GM23338 (cell line): ENCODE data around the gene FBXO9. TPM values are rescaled to one million over a fixed set of nuclear protein-coding genes. Genes with fewer than 3 reads are reported as not detected.

ENCODE experiments used
- ATAC-seq: fragments of 200-7000 bp; cut with Tn5 transposase; 3 replicates; pipeline ENCODE4 v1.9.1; 2020
- DNase-seq: peaks from one replicate; pipeline ENCODE4 v3.0.0-alpha.2; 2015; ENCODE audit warnings: low spot score
- H2AFZ ChIP-seq: fragments of 200-600 bp; sonication (generic); 2 replicates; pipeline ENCODE4 v1.8.0; 2016; ENCODE audit warnings: antibody characterized with exemption, mild to moderate bottlenecking, moderate library complexity
- H3F3A ChIP-seq: fragments of 200-600 bp; sonication (generic); replicated peaks from 2 replicates; pipeline ENCODE4 v1.8.0; 2017; ENCODE audit warnings: antibody characterized with exemption, mixed run types, low read depth
- H3K27ac ChIP-seq: fragments of 200-600 bp; sonication (generic); 2 replicates; pipeline ENCODE4 v1.6.1; 2016; ENCODE audit warnings: low read depth
- H3K27me3 ChIP-seq: fragments of 200-600 bp; sonication (generic); 2 replicates; pipeline ENCODE4 v1.8.0; 2016; ENCODE audit warnings: mild to moderate bottlenecking, mixed run types, moderate library complexity; ENCODE audit not compliant: insufficient read depth
- H3K36me3 ChIP-seq: fragments of 200-600 bp; sonication (generic); 2 replicates; pipeline ENCODE4 v1.8.0; 2016; ENCODE audit warnings: mild to moderate bottlenecking; ENCODE audit not compliant: insufficient read depth
- H3K4me1 ChIP-seq: fragments of 200-600 bp; sonication (generic); 2 replicates; pipeline ENCODE4 v1.8.0; 2016; ENCODE audit warnings: mild to moderate bottlenecking, moderate library complexity; ENCODE audit not compliant: insufficient read depth
- H3K4me2 ChIP-seq: fragments of 200-600 bp; sonication (generic); 2 replicates; pipeline ENCODE4 v1.7.1; 2017; ENCODE audit warnings: mixed run types
- H3K4me3 ChIP-seq: fragments of 200-600 bp; sonication (generic); 2 replicates; pipeline ENCODE4 v1.6.1; 2016; ENCODE audit warnings: mixed run types
- H3K79me2 ChIP-seq: fragments of 200-600 bp; sonication (generic); replicated peaks from 2 replicates; pipeline ENCODE4 v1.8.0; 2017; ENCODE audit warnings: mild to moderate bottlenecking; ENCODE audit not compliant: insufficient read depth
- H3K9me2 ChIP-seq: fragments of 200-600 bp; sonication (generic); 2 replicates; pipeline ENCODE4 v1.8.0; 2017; ENCODE audit not compliant: insufficient read depth
- H4K20me1 ChIP-seq: fragments of 200-600 bp; sonication (generic); replicated peaks from 2 replicates; pipeline ENCODE4 v1.8.0; 2017; ENCODE audit warnings: mild to moderate bottlenecking; ENCODE audit not compliant: insufficient read depth
- H3K27ac Mint-ChIP-seq: 2 replicates; pipeline ENCODE4 v1.8.0; 2020; ENCODE audit warnings: inconsistent platforms, mild to moderate bottlenecking, moderate library complexity, mixed read lengths
- H3K27me3 Mint-ChIP-seq: 3 replicates; pipeline ENCODE4 v1.8.0; 2022; ENCODE audit warnings: low read depth, mild to moderate bottlenecking, moderate library complexity, mixed read lengths, inconsistent platforms; ENCODE audit not compliant: insufficient read depth, poor library complexity
- H3K36me3 Mint-ChIP-seq: 3 replicates; pipeline ENCODE4 v1.8.0; 2021; ENCODE audit warnings: low read depth, mild to moderate bottlenecking, inconsistent platforms, moderate library complexity, mixed read lengths
- H3K4me1 Mint-ChIP-seq: 3 replicates; pipeline ENCODE4 v1.8.0; 2020; ENCODE audit warnings: mild to moderate bottlenecking, inconsistent platforms, mixed read lengths
- H3K4me3 Mint-ChIP-seq: 3 replicates; pipeline ENCODE4 v1.8.0; 2021; ENCODE audit warnings: moderate library complexity, mild to moderate bottlenecking, inconsistent platforms, mixed read lengths
- H3K9me3 Mint-ChIP-seq: 3 replicates; pipeline ENCODE4 v1.8.0; 2020; ENCODE audit warnings: moderate library complexity, mild to moderate bottlenecking, inconsistent platforms, mixed read lengths
- CREB1 ChIP-seq: fragments of 250-450 bp; sonication (Bioruptor Pico); IDR thresholded peaks from 2 replicates; pipeline ENCODE4 v1.5.0; 2020; ENCODE audit warnings: low read depth, mild to moderate bottlenecking, moderate library complexity
- EZH2 ChIP-seq: fragments of 200-600 bp; sonication (generic); IDR thresholded peaks from one replicate; pipeline ENCODE4 v1.8.0; 2017; ENCODE audit warnings: antibody characterized with exemption, mild to moderate bottlenecking, low read depth; ENCODE audit not compliant: unreplicated experiment
- EZH2phosphoT487 ChIP-seq: fragments of 200-600 bp; sonication (generic); IDR thresholded peaks from one replicate; pipeline ENCODE4 v1.8.1; 2018; ENCODE audit warnings: antibody characterized with exemption; ENCODE audit not compliant: unreplicated experiment
- JUNB ChIP-seq: IDR thresholded peaks from one replicate; pipeline ENCODE4 v1.6.1; 2016; ENCODE audit warnings: antibody characterized with exemption; ENCODE audit not compliant: unreplicated experiment
- NANOG ChIP-seq: IDR thresholded peaks from 2 replicates; pipeline ENCODE4 v1.6.1; 2016; ENCODE audit warnings: antibody characterized with exemption, borderline replicate concordance
- POLR2AphosphoS5 ChIP-seq: IDR thresholded peaks from 2 replicates; pipeline ENCODE4 v1.6.1; 2016; ENCODE audit warnings: antibody characterized with exemption, low read depth
- STAT1 ChIP-seq: IDR thresholded peaks from one replicate; pipeline ENCODE4 v1.6.1; 2016; ENCODE audit warnings: antibody characterized with exemption; ENCODE audit not compliant: unreplicated experiment
- ZNF114 ChIP-seq: fragments of 250-450 bp; sonication (Bioruptor Pico); IDR thresholded peaks from 2 replicates; pipeline ENCODE4 v1.5.0; 2020; ENCODE audit warnings: mild to moderate bottlenecking, moderate library complexity
- ZNF331 ChIP-seq: fragments of 250-450 bp; sonication (Bioruptor Pico); IDR thresholded peaks from 2 replicates; pipeline ENCODE4 v1.5.0; 2020; ENCODE audit warnings: low read depth, mild to moderate bottlenecking, moderate library complexity
- polyA plus RNA-seq: library from polyadenylated mRNA; unstranded; fragments of >200 nt; fragmentation: Nextera tagmentation; extraction: Ambion mirVana; gene quantifications from 2 replicates; pipeline ENCODE4 v1.2.1, GENCODE V29; 2016
- total RNA-seq: library from RNA; depleted of rRNA; stranded (reverse); fragments of >200 nt; shearing (Covaris generic); gene quantifications from 2 replicates; pipeline ENCODE4 v1.2.3, GENCODE V29; 2014
- TF ChIP-seq, protein P1 (sequence below): fragments of 250-450 bp; sonication (Bioruptor Pico); IDR thresholded peaks from 2 replicates; pipeline ENCODE4 v1.5.0; 2020; ENCODE audit warnings: mild to moderate bottlenecking, moderate library complexity
- TF ChIP-seq, protein P2 (sequence below): IDR thresholded peaks from 2 replicates; pipeline ENCODE4 v1.6.1; 2016; ENCODE audit warnings: antibody characterized with exemption
- TF ChIP-seq, protein P3 (sequence below), 2 experiments: fragments of 200-600 bp in 1 of 2; sonication (generic) in 1 of 2; conservative IDR thresholded peaks; 2 replicates each; pipeline versions ENCODE4 v1.5.1 to v1.6.1; 2016 to 2017; ENCODE audit warnings: antibody characterized with exemption in 2 of 2, low read depth in 2 of 2, mild to moderate bottlenecking in 2 of 2, moderate library complexity in 1 of 2
- TF ChIP-seq, protein P4 (sequence below): IDR thresholded peaks from one replicate; pipeline ENCODE4 v1.6.1; 2018; ENCODE audit warnings: antibody characterized with exemption; ENCODE audit not compliant: unreplicated experiment

FBXO9 gene
- total and polyA plus RNA-seq, 2 experiments from 2014 or later: 29.8 to 32.8 TPM

DNA sequence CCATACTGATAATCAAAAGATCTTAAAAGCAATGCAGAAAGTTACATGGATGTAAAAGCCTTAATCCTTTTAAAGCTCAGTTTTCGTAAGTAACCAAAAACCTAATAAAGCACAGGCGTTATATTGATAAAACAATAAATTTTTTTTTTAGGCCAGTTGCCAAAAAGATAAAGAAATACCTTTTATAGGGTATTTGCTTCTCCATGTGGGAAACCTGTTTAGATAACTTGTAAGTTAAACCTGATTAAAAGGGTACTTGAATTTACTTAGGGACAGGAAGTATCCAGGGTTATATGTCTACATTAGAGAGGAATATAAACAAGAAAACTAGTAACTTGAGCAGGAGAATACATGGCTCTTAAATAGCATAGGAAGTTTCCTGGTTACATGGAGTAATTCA, 21.1 kb downstream of the FBXO9 start:
- Mint-ChIP-seq H3K4me1 (no peaks in the 10 kb centered on the region), H3K36me3 (peaks cover 29% of the 10 kb centered on the region), H3K27me3 (no peaks in the 10 kb centered on the region), H3K27ac (no peak overlapping the region), H3K4me3 (no peak overlapping the region), H3K9me3 (no peaks in the 10 kb centered on the region)
- ATAC-seq (no peak), DNase-seq (no peak)
- no peaks in the 10 kb centered on the region for H3K27me3 ChIP-seq
- no peak overlapping the region for H3K27ac ChIP-seq
- H4K20me1 ChIP-seq: no peaks in the 10 kb centered on the region
- no peaks in the 10 kb centered on the region for H3K9me2 ChIP-seq
- no peak overlapping the region for H3K4me3 ChIP-seq
- no peak overlapping the region for H3K4me2 ChIP-seq
- TF ChIP-seq, protein P1, sequence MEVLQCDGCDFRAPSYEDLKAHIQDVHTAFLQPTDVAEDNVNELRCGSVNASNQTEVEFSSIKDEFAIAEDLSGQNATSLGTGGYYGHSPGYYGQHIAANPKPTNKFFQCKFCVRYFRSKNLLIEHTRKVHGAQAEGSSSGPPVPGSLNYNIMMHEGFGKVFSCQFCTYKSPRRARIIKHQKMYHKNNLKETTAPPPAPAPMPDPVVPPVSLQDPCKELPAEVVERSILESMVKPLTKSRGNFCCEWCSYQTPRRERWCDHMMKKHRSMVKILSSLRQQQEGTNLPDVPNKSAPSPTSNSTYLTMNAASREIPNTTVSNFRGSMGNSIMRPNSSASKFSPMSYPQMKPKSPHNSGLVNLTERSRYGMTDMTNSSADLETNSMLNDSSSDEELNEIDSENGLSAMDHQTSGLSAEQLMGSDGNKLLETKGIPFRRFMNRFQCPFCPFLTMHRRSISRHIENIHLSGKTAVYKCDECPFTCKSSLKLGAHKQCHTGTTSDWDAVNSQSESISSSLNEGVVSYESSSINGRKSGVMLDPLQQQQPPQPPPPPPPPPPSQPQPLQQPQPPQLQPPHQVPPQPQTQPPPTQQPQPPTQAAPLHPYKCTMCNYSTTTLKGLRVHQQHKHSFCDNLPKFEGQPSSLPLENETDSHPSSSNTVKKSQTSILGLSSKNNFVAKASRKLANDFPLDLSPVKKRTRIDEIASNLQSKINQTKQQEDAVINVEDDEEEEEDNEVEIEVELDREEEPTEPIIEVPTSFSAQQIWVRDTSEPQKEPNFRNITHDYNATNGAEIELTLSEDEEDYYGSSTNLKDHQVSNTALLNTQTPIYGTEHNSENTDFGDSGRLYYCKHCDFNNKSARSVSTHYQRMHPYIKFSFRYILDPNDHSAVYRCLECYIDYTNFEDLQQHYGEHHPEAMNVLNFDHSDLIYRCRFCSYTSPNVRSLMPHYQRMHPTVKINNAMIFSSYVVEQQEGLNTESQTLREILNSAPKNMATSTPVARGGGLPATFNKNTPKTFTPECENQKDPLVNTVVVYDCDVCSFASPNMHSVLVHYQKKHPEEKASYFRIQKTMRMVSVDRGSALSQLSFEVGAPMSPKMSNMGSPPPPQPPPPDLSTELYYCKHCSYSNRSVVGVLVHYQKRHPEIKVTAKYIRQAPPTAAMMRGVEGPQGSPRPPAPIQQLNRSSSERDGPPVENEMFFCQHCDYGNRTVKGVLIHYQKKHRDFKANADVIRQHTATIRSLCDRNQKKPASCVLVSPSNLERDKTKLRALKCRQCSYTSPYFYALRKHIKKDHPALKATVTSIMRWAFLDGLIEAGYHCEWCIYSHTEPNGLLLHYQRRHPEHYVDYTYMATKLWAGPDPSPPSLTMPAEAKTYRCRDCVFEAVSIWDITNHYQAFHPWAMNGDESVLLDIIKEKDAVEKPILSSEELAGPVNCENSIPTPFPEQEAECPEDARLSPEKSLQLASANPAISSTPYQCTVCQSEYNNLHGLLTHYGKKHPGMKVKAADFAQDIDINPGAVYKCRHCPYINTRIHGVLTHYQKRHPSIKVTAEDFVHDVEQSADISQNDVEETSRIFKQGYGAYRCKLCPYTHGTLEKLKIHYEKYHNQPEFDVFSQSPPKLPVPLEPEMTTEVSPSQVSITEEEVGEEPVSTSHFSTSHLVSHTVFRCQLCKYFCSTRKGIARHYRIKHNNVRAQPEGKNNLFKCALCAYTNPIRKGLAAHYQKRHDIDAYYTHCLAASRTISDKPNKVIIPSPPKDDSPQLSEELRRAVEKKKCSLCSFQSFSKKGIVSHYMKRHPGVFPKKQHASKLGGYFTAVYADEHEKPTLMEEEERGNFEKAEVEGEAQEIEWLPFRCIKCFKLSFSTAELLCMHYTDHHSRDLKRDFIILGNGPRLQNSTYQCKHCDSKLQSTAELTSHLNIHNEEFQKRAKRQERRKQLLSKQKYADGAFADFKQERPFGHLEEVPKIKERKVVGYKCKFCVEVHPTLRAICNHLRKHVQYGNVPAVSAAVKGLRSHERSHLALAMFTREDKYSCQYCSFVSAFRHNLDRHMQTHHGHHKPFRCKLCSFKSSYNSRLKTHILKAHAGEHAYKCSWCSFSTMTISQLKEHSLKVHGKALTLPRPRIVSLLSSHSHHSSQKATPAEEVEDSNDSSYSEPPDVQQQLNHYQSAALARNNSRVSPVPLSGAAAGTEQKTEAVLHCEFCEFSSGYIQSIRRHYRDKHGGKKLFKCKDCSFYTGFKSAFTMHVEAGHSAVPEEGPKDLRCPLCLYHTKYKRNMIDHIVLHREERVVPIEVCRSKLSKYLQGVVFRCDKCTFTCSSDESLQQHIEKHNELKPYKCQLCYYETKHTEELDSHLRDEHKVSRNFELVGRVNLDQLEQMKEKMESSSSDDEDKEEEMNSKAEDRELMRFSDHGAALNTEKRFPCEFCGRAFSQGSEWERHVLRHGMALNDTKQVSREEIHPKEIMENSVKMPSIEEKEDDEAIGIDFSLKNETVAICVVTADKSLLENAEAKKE (CRISPR knock-in tag): no peak
- TF ChIP-seq STAT1 (no peak), ZNF331 (CRISPR knock-in tag) (no peak), JUNB (no peak), ZNF114 (no peak), CREB1 (CRISPR knock-in tag) (no peak), EZH2 (no peak), NANOG (no peak), EZH2phosphoT487 (no peak), POLR2AphosphoS5 (no peak)
- TF ChIP-seq, protein P2, sequence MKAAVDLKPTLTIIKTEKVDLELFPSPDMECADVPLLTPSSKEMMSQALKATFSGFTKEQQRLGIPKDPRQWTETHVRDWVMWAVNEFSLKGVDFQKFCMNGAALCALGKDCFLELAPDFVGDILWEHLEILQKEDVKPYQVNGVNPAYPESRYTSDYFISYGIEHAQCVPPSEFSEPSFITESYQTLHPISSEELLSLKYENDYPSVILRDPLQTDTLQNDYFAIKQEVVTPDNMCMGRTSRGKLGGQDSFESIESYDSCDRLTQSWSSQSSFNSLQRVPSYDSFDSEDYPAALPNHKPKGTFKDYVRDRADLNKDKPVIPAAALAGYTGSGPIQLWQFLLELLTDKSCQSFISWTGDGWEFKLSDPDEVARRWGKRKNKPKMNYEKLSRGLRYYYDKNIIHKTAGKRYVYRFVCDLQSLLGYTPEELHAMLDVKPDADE: no peak
- TF ChIP-seq, protein P3, sequence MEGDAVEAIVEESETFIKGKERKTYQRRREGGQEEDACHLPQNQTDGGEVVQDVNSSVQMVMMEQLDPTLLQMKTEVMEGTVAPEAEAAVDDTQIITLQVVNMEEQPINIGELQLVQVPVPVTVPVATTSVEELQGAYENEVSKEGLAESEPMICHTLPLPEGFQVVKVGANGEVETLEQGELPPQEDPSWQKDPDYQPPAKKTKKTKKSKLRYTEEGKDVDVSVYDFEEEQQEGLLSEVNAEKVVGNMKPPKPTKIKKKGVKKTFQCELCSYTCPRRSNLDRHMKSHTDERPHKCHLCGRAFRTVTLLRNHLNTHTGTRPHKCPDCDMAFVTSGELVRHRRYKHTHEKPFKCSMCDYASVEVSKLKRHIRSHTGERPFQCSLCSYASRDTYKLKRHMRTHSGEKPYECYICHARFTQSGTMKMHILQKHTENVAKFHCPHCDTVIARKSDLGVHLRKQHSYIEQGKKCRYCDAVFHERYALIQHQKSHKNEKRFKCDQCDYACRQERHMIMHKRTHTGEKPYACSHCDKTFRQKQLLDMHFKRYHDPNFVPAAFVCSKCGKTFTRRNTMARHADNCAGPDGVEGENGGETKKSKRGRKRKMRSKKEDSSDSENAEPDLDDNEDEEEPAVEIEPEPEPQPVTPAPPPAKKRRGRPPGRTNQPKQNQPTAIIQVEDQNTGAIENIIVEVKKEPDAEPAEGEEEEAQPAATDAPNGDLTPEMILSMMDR (conservative IDR thresholded peaks at IDR 0.05; ENCODE audit: low read depth in 2 of 2): no peak
- TF ChIP-seq, protein P4, sequence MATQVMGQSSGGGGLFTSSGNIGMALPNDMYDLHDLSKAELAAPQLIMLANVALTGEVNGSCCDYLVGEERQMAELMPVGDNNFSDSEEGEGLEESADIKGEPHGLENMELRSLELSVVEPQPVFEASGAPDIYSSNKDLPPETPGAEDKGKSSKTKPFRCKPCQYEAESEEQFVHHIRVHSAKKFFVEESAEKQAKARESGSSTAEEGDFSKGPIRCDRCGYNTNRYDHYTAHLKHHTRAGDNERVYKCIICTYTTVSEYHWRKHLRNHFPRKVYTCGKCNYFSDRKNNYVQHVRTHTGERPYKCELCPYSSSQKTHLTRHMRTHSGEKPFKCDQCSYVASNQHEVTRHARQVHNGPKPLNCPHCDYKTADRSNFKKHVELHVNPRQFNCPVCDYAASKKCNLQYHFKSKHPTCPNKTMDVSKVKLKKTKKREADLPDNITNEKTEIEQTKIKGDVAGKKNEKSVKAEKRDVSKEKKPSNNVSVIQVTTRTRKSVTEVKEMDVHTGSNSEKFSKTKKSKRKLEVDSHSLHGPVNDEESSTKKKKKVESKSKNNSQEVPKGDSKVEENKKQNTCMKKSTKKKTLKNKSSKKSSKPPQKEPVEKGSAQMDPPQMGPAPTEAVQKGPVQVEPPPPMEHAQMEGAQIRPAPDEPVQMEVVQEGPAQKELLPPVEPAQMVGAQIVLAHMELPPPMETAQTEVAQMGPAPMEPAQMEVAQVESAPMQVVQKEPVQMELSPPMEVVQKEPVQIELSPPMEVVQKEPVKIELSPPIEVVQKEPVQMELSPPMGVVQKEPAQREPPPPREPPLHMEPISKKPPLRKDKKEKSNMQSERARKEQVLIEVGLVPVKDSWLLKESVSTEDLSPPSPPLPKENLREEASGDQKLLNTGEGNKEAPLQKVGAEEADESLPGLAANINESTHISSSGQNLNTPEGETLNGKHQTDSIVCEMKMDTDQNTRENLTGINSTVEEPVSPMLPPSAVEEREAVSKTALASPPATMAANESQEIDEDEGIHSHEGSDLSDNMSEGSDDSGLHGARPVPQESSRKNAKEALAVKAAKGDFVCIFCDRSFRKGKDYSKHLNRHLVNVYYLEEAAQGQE: no peak
- H3F3A ChIP-seq: no peaks in the 10 kb centered on the region
- H3K36me3 ChIP-seq: peaks cover 19% of the 10 kb centered on the region; the same call in 1 of the 2 replicates
- H3K79me2 ChIP-seq: no peaks in the 10 kb centered on the region
- H3K4me1 ChIP-seq: no peaks in the 10 kb centered on the region
- H2AFZ ChIP-seq: no peak overlapping the region
